Lower lobe of right lung (tissue), 2 donors: ENCODE data around the gene ETFBKMT. TPM values are rescaled to one million over a fixed set of nuclear protein-coding genes. Genes with fewer than 3 reads are reported as not detected.

Experiments used
- ATAC-seq, 2 donors: fragments of 200-7000 bp; cut with Tn5 transposase; one replicate each; pipeline ENCODE4 v1.9.1; 2020 to 2022; ENCODE audit warnings: mild to moderate bottlenecking in 2 of 2, moderate library complexity in 2 of 2
- DNase-seq: peaks from one replicate; pipeline ENCODE4 v3.0.0-alpha.2; 2020
- H3K27ac ChIP-seq: fragments of 200-600 bp; one replicate; pipeline ENCODE4 v1.8.0; 2022
- H3K27me3 ChIP-seq: fragments of 200-600 bp; one replicate; pipeline ENCODE4 v1.8.0; 2022; ENCODE audit warnings: low read depth
- H3K36me3 ChIP-seq: fragments of 200-600 bp; one replicate; pipeline ENCODE4 v1.8.0; 2022; ENCODE audit warnings: mild to moderate bottlenecking
- H3K4me1 ChIP-seq: fragments of 200-600 bp; one replicate; pipeline ENCODE4 v1.8.0; 2022
- H3K4me3 ChIP-seq: fragments of 200-600 bp; one replicate; pipeline ENCODE4 v1.8.0; 2022; ENCODE audit warnings: mild to moderate bottlenecking
- H3K9me3 ChIP-seq: fragments of 200-600 bp; one replicate; pipeline ENCODE4 v1.8.0; 2022
- intact Hi-C: fragments of 100-400 bp; cut with DNase I; formaldehyde crosslinking; loops from one replicate; pipeline ENCODE4 v1.11.0; 2022
- total RNA-seq: library from RNA; stranded (reverse); fragmentation: NEBNext Ultra II Directional; extraction: Animal tissue kit (Norgen Biotek cat#: 25700); gene quantifications from one replicate; pipeline ENCODE4 v1.2.1, GENCODE V29; 2021
- TF ChIP-seq, protein P1 (sequence below): fragments of 200-600 bp; IDR thresholded peaks from one replicate; pipeline ENCODE4 v1.8.0; 2022; ENCODE audit warnings: antibody characterized with exemption, mild to moderate bottlenecking
- donor health status: DM: no; HTN: yes; CAD: no; lungs with severe emphysema.

ETFBKMT gene
- total RNA-seq, 1 donor from 2014 or later: 4.0 TPM

DNA sequence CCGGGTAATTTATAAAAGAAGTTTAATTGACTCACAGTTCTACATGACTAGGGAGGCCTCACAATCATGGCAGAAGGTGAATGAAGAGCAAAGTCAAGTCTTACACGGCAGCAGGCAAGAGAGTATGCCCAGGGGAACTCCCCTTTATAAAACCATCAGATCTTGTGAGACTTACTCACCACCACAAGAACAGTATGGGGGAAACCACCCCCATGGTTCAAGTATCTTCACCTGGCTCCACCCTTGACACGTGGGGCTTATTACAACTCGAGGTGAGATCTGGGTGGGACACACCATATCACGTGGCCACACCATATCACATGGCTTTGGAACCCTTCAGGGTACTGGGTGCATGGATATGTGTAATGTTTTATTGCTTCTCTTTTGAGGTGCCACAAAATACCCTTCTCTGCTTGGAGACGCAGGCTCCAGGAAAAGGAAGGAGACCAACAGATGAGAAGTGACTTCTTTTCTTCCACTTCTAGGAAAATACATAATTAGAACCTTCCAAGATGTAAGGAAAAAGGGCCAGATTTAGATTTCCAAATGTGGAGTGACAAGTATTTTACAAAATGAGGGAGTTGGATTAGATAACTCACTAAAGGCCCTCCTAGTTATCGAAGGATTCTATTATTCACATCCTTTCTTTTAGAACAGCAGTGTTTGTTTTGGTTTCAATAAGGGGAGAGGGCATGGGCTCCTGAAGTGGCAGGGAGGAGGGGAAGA lies 33.1 kb upstream of the ETFBKMT start:
- Histone ChIP-seq H3K36me3 (no peaks in the 10 kb centered on the region), H3K9me3 (no peaks in the 10 kb centered on the region), H3K27me3 (no peaks in the 10 kb centered on the region), H3K4me1 (no peaks in the 10 kb centered on the region), H3K27ac (no peak overlapping the region), H3K4me3 (no peak overlapping the region)
- intact Hi-C loops: no loop called here
- DNase-seq: no peak
- ATAC-seq: no peak
- TF ChIP-seq, protein P1, sequence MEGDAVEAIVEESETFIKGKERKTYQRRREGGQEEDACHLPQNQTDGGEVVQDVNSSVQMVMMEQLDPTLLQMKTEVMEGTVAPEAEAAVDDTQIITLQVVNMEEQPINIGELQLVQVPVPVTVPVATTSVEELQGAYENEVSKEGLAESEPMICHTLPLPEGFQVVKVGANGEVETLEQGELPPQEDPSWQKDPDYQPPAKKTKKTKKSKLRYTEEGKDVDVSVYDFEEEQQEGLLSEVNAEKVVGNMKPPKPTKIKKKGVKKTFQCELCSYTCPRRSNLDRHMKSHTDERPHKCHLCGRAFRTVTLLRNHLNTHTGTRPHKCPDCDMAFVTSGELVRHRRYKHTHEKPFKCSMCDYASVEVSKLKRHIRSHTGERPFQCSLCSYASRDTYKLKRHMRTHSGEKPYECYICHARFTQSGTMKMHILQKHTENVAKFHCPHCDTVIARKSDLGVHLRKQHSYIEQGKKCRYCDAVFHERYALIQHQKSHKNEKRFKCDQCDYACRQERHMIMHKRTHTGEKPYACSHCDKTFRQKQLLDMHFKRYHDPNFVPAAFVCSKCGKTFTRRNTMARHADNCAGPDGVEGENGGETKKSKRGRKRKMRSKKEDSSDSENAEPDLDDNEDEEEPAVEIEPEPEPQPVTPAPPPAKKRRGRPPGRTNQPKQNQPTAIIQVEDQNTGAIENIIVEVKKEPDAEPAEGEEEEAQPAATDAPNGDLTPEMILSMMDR: no peak

DNA sequence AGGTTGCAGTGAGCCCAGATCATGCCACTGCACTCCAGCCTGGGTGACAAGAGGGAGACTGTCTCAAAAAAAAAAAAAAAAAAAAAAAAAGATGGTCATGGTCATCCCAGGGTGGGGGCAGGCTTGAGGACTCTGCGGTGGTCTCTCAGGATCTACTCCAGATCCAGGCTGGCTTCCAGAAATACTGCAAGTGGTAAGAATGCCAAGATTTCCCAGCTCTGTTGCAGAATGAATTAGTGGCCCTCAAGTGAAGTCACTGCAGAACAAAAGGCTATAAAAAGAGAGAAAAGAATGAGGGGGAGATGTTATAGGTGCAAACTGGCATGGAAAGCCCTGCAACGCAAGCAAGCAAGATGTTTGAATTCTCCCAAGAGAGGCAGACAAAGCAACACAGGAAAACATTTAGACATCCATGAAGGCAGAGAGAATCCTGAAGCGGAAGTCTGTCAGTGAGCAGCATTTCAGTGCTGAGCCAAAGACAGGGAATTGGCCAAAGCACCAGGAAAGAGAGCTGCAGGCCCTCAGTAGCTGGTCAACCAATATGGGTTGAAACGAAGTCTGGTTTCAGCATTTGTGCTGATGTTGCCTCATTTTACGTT lies 31.9 kb upstream of the ETFBKMT start:
- no peak for DNase-seq
- no peak overlapping the region for H3K27ac ChIP-seq
- no peaks in the 10 kb centered on the region for H3K4me1 ChIP-seq
- no peaks in the 10 kb centered on the region for H3K9me3 ChIP-seq
- no peak overlapping the region for H3K4me3 ChIP-seq
- H3K36me3 ChIP-seq: no peaks in the 10 kb centered on the region
- TF ChIP-seq, protein P1: no peak
- intact Hi-C loops: no loop called here
- no peak for ATAC-seq
- H3K27me3 ChIP-seq: no peaks in the 10 kb centered on the region

DNA sequence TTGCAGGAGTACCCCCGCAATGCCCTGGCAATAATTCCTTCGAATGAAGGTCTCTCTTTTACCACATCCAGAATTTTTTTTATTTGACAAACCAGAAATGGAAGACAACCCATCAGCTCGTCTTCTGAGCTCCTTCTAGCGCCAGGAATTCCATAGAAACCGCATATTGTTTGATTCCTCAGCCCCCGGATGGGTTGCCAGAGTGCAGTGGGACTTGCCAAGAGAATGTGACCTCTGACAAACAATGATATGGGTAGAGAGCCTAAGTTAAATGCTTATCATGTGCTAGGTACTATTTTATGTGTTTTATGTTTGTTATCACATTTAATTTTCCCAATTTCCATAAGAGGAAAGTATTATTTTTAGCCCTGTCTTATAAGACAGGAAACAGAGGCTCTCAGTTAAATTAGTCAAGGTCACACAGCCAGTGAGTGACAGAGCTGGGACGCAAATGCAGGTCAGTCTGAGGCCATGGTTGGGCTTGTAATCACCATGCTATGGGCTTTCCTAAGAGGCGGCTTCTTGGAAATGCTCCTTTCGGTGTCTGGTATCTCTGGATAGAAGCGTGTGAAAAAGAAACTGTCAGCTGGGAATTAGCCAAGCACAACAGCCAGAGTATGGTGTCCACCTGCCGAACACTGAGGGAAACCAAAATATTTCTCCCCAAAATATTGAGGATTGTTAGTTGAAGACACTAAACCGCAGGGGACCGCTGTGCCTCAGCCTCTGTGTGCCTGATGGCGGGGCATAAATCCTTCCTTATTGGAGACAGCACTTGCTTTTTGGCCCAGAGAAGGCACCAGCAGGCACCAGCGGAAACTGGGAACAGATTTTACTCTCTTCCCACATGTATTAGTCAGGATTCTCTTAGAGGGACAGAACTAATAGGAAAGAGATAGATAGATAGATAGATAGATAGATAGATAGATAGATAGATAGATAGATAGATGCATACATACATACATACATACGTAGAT lies 29.4 kb upstream of the ETFBKMT start:
- ATAC-seq: no peak
- no peaks in the 10 kb centered on the region for H3K36me3 ChIP-seq
- no peaks in the 10 kb centered on the region for H3K27me3 ChIP-seq
- no peaks in the 10 kb centered on the region for H3K9me3 ChIP-seq
- DNase-seq: no peak
- H3K27ac ChIP-seq: no peak overlapping the region
- TF ChIP-seq, protein P1: no peak
- intact Hi-C loops: no loop called here
- no peaks in the 10 kb centered on the region for H3K4me1 ChIP-seq
- H3K4me3 ChIP-seq: no peak overlapping the region

DNA sequence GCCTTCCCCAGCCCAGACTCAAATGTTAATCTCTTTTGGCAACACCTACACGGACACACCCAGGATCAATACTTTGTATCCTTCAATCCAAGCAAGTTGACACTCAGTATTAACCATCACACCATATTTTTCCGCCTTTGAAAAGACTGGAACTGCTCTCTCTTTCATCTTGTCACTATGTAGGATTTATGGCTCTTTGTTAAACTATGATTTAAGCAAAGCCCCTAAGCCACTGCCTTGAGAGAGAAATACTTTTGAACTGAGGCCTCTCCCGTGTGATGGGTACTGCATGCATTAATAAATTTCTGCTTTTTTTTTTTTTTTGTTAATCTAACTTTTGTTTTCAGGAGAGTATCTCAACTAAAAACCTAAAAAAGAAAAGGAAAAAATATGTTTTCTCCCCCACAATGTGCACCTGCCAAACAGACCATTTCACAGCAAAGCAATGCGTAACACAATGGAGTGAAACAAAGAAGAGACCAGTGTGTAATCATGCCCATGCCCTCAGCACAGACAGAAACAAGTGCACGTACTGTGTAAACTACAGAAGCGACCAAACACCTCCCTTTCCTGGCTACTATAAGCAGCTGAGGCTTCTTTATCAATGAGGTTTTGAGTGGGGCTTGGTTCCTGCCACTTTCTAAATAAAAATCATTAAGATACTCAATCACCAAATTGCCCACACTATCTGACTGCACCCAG lies 28.3 kb upstream of the ETFBKMT start:
- TF ChIP-seq, protein P1: no peak
- DNase-seq: no peak
- intact Hi-C loops: no loop called here
- ATAC-seq: no peak
- Histone ChIP-seq H3K27me3 (no peaks in the 10 kb centered on the region), H3K4me3 (no peak overlapping the region), H3K4me1 (peaks cover under 1% of the 10 kb centered on the region), H3K27ac (no peak overlapping the region), H3K36me3 (no peaks in the 10 kb centered on the region), H3K9me3 (no peaks in the 10 kb centered on the region)

DNA sequence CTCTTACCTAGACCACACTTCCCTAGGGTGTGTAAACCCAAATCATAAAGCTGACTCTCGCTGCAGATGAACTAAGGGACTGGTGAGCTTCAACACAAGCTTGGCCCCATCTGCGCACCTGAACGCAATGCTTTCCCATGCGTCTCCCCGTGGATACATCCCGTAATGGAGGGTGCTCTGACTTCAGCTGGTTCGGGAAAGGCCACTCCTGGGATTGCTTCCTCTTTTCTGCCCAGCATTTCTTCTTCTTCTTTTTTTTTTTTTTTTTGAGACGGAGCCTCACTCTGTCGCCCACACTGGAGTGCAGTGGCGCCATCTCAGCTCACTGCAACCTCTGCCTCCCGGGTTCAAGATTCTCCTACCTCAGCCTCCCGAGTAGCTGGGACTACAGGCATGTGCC lies 27.7 kb upstream of the ETFBKMT start:
- H3K9me3 ChIP-seq: no peaks in the 10 kb centered on the region
- TF ChIP-seq, protein P1: no peak
- peaks cover 5% of the 10 kb centered on the region for H3K4me1 ChIP-seq
- ATAC-seq (peak; percentile 23 to 48), DNase-seq (no peak)
- no peak overlapping the region for H3K4me3 ChIP-seq
- no peaks in the 10 kb centered on the region for H3K27me3 ChIP-seq
- H3K27ac ChIP-seq: no peak overlapping the region
- H3K36me3 ChIP-seq: no peaks in the 10 kb centered on the region
- intact Hi-C loops: no loop called here
